Measurements from ENCODE around the gene FRMPD4.

DNA sequence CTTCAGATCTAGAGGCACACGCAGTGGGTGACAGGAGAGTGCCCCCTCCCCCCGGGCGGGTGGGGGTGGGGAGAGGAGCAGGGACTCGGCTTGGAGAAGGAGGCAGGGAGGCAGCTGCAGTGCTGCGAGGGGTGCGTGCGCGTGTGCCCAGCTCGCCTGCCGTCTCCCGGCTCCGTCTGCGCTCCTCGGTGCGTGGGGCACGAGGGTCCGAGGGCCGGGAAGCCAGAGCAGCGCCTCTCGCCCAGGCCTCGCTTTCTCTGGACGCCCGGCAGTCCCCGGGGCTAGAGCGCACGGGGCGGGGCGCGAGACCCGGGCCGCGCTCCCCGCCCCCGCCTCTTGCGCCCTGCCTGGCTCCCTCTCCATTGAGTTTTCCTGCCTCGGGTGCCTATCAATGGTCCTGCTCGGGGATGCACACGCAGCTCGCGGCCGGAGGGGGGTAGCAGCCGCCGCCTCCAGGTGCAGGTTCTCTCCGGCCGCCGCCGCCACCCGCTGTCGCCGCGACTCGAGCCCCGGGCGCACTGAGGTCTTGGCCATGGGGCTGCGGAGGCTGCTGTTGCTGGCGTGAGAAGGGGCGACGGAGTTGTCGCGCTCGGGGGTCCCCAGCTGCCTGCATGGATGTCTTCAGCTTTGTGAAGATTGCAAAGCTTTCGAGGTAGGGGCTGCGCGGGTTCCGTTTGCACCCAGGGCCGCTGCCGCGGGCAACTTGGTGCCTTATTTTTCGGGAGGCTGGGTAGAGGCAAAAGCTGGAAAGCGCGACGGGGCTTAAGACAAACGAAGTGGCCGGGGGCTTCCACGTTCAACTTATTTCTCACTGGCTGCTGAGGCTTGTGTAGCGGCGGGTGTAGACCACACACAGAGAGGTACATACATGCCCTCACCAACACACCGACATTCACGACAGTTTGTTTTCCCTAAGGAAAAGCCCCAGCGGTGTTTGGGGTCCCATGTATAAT lies at the start of gene FRMPD4:
- TF ChIP-seq, protein P1, sequence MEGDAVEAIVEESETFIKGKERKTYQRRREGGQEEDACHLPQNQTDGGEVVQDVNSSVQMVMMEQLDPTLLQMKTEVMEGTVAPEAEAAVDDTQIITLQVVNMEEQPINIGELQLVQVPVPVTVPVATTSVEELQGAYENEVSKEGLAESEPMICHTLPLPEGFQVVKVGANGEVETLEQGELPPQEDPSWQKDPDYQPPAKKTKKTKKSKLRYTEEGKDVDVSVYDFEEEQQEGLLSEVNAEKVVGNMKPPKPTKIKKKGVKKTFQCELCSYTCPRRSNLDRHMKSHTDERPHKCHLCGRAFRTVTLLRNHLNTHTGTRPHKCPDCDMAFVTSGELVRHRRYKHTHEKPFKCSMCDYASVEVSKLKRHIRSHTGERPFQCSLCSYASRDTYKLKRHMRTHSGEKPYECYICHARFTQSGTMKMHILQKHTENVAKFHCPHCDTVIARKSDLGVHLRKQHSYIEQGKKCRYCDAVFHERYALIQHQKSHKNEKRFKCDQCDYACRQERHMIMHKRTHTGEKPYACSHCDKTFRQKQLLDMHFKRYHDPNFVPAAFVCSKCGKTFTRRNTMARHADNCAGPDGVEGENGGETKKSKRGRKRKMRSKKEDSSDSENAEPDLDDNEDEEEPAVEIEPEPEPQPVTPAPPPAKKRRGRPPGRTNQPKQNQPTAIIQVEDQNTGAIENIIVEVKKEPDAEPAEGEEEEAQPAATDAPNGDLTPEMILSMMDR (conservative IDR thresholded peaks at IDR 0.05), result no peak
- TF ChIP-seq EZH2 (IDR thresholded peaks at IDR 0.05; ENCODE audit: low read depth), result no peak

Measured in PC-9 (cell line).